HG02884 (cell line): ENCODE data around the gene UFC1.

ENCODE experiments used
- ATAC-seq: cut with Tn5 transposase; IDR thresholded peaks from one replicate; pipeline ENCODE4 v1.9.1; 2021; ENCODE audit warnings: mild to moderate bottlenecking, moderate library complexity; ENCODE audit not compliant: unreplicated experiment

Gene UFC1

GRCh38 chr1:161168906-161169305, 15.1 kb downstream of the UFC1 start:
- no peak for ATAC-seq

- no peak for ATAC-seq
Observed at GRCh38 chr1:161171191-161171590, 17.4 kb downstream of the UFC1 start.

- no peak for ATAC-seq
Observed at GRCh38 chr1:161171696-161172095, 17.9 kb downstream of the UFC1 start.

- ATAC-seq: no peak
Observed at GRCh38 chr1:161172349-161172748, 18.6 kb downstream of the UFC1 start.

GRCh38 chr1:161172776-161173376, 19.1 kb downstream of the UFC1 start:
- ATAC-seq: no peak

- ATAC-seq: no peak
Observed at GRCh38 chr1:161173711-161174110, 19.9 kb downstream of the UFC1 start.

- ATAC-seq: no peak
Observed at GRCh38 chr1:161174911-161175310, 21.1 kb downstream of the UFC1 start.

GRCh38 chr1:161175771-161176453, 22.1 kb downstream of the UFC1 start:
- ATAC-seq: no peak

GRCh38 chr1:161176468-161177111, 22.8 kb downstream of the UFC1 start:
- no peak for ATAC-seq

- peak; percentile 76 for ATAC-seq
Observed at GRCh38 chr1:161177112-161177935, 23.5 kb downstream of the UFC1 start, which contains the start of gene B4GALT3. B4GALT3 (minus strand) TSS chr1:161177507; CDS start chr1:161176060, 1,447 bp downstream.

- no peak for ATAC-seq
Observed at GRCh38 chr1:161177936-161178244, 24.1 kb downstream of the UFC1 start.

GRCh38 chr1:161179698-161180097, 25.9 kb downstream of the UFC1 start:
- ATAC-seq: no peak

GRCh38 chr1:161180639-161181038, 26.9 kb downstream of the UFC1 start:
- ATAC-seq: no peak

- ATAC-seq: no peak
Observed at GRCh38 chr1:161182214-161182613, 28.4 kb downstream of the UFC1 start.

GRCh38 chr1:161185282-161185682, 31.5 kb downstream of the UFC1 start:
- peak; percentile 68 for ATAC-seq

GRCh38 chr1:161185732-161186311, 32.0 kb downstream of the UFC1 start:
- no peak for ATAC-seq

- no peak for ATAC-seq
Observed at GRCh38 chr1:161187311-161187710, 33.5 kb downstream of the UFC1 start.

- ATAC-seq: no peak
Observed at GRCh38 chr1:161188381-161188780, 34.6 kb downstream of the UFC1 start.

- no peak for ATAC-seq
Observed at GRCh38 chr1:161189036-161189435, 35.3 kb downstream of the UFC1 start.

GRCh38 chr1:161190962-161191521, 37.3 kb downstream of the UFC1 start:
- no peak for ATAC-seq

GRCh38 chr1:161191971-161192370, 38.2 kb downstream of the UFC1 start:
- ATAC-seq: no peak
